ENCODE results near the gene PDZD7.

- no peak for TF ChIP-seq YY1 (IDR thresholded peaks at IDR 0.05; ENCODE audit: insufficient read depth, insufficient read length)
- TF ChIP-seq ZNF274 (IDR thresholded peaks at IDR 0.05; ENCODE audit: low read depth, low read length): no peak
- no peak for TF ChIP-seq SUZ12 (IDR thresholded peaks at IDR 0.05; ENCODE audit: extremely low read depth, insufficient read depth, insufficient read length)
Observed at GRCh38 chr10:100967332-100967731, 63.6 kb downstream of the PDZD7 start.
